ENCODE measurements around the gene WDR7. TPM values are rescaled to one million over a fixed set of nuclear protein-coding genes. Genes with fewer than 3 reads are reported as not detected.

WDR7 gene
- total and polyA plus RNA-seq, 3 experiments from 2014 or later = 20.5 to 21.9 (median 20.6) TPM

- H3K36me3 ChIP-seq (ENCODE audit: insufficient read depth, low read length) = no peaks in the 10 kb centered on the region
- no peak overlapping the region for H3K27ac Mint-ChIP-seq
- no peaks in the 10 kb centered on the region for H3K4me1 ChIP-seq (ENCODE audit: insufficient read depth, low read length)
- CTCF ChIA-PET = no interaction called here
- H3K36me3 Mint-ChIP-seq = peaks cover 6 to 22% (median 9%) of the 10 kb centered on the region in 3 donors
- no peak overlapping the region for H3K27ac ChIP-seq (ENCODE audit: low read depth, low read length)
- POLR2A ChIA-PET = no interaction called here
- no peaks in the 10 kb centered on the region for H3K27me3 ChIP-seq (ENCODE audit: insufficient read depth, low read length, poor library complexity, severe bottlenecking)
- H3K4me3 Mint-ChIP-seq = no peak overlapping the region
- H3K27me3 Mint-ChIP-seq = no peaks in the 10 kb centered on the region
- no peak for DNase-seq
- peaks cover 2 to 5% (median 4%) of the 10 kb centered on the region in 5 donors for H3K9me3 Mint-ChIP-seq
- H3K4me3 ChIP-seq (ENCODE audit: low read length) = no peak overlapping the region
- H3K4me1 Mint-ChIP-seq = no peaks in the 10 kb centered on the region
- H3K9me3 ChIP-seq (ENCODE audit: low read length) = no peaks in the 10 kb centered on the region
These were observed 192.1 kb downstream of the WDR7 start for GRCh38 chr18:56843241-56843640.

GRCh38 chr18:56844556-56844955 is 193.4 kb downstream of the WDR7 start:
- no peaks in the 10 kb centered on the region for H3K4me1 ChIP-seq (ENCODE audit: insufficient read depth, low read length)
- Mint-ChIP-seq H3K9me3 (peaks cover 2 to 11% (median 4%) of the 10 kb centered on the region in 5 donors), H3K36me3 (peaks cover 7 to 34% (median 15%) of the 10 kb centered on the region in 3 donors), H3K4me1 (peaks cover 0 to 5% (median 0%) of the 10 kb centered on the region in 3 donors), H3K27me3 (no peaks in the 10 kb centered on the region), H3K27ac (no peak overlapping the region), H3K4me3 (no peak overlapping the region)
- no peaks in the 10 kb centered on the region for H3K9me3 ChIP-seq (ENCODE audit: low read length)
- no peaks in the 10 kb centered on the region for H3K27me3 ChIP-seq (ENCODE audit: insufficient read depth, low read length, poor library complexity, severe bottlenecking)
- ChIA-PET CTCF (no interaction called here), POLR2A (no interaction called here)
- H3K4me3 ChIP-seq (ENCODE audit: low read length) = no peak overlapping the region
- H3K27ac ChIP-seq (ENCODE audit: low read depth, low read length) = no peak overlapping the region
- H3K36me3 ChIP-seq (ENCODE audit: insufficient read depth, low read length) = no peaks in the 10 kb centered on the region
- DNase-seq = no peak

- peaks cover 11 to 23% (median 14%) of the 10 kb centered on the region in 3 donors for H3K36me3 Mint-ChIP-seq
- Histone ChIP-seq H3K27me3 (ENCODE audit: insufficient read depth, low read length, poor library complexity, severe bottlenecking) (no peaks in the 10 kb centered on the region), H3K4me3 (ENCODE audit: low read length) (no peak overlapping the region), H3K9me3 (ENCODE audit: low read length) (no peaks in the 10 kb centered on the region), H3K27ac (ENCODE audit: low read depth, low read length) (no peak overlapping the region), H3K4me1 (ENCODE audit: insufficient read depth, low read length) (no peaks in the 10 kb centered on the region), H3K36me3 (ENCODE audit: insufficient read depth, low read length) (no peaks in the 10 kb centered on the region)
- no peaks in the 10 kb centered on the region for H3K27me3 Mint-ChIP-seq
- peaks cover 0 to 5% (median 4%) of the 10 kb centered on the region in 3 donors for H3K4me1 Mint-ChIP-seq
- H3K9me3 Mint-ChIP-seq = peaks cover 0 to 9% (median 3%) of the 10 kb centered on the region in 5 donors
- peak overlapping the region in 1 of 8 donors; percentile 42 for H3K27ac Mint-ChIP-seq
- no peak for DNase-seq
- ChIA-PET POLR2A (no interaction called here), CTCF (no interaction called here)
- no peak overlapping the region for H3K4me3 Mint-ChIP-seq
These were observed 200.6 kb downstream of the WDR7 start for GRCh38 chr18:56851774-56852173.

GRCh38 chr18:56853961-56854360 is 202.8 kb downstream of the WDR7 start:
- Histone ChIP-seq H3K27ac (ENCODE audit: low read depth, low read length) (no peak overlapping the region), H3K27me3 (ENCODE audit: insufficient read depth, low read length, poor library complexity, severe bottlenecking) (no peaks in the 10 kb centered on the region), H3K36me3 (ENCODE audit: insufficient read depth, low read length) (no peaks in the 10 kb centered on the region), H3K4me3 (ENCODE audit: low read length) (no peak overlapping the region), H3K9me3 (ENCODE audit: low read length) (no peaks in the 10 kb centered on the region), H3K4me1 (ENCODE audit: insufficient read depth, low read length) (no peaks in the 10 kb centered on the region)
- POLR2A ChIA-PET = no interaction called here
- CTCF ChIA-PET = no interaction called here
- Mint-ChIP-seq H3K27ac (no peak overlapping the region), H3K36me3 (peaks cover 9 to 13% (median 10%) of the 10 kb centered on the region in 3 donors), H3K9me3 (peaks cover 0 to 1% (median 0%) of the 10 kb centered on the region in 5 donors), H3K4me1 (peaks cover 0 to 4% (median 3%) of the 10 kb centered on the region in 3 donors), H3K27me3 (no peaks in the 10 kb centered on the region), H3K4me3 (no peak overlapping the region)
- DNase-seq = no peak

- H3K27me3 ChIP-seq (ENCODE audit: insufficient read depth, low read length, poor library complexity, severe bottlenecking) = no peaks in the 10 kb centered on the region
- ChIA-PET POLR2A (no interaction called here), CTCF (no interaction called here)
- H3K27ac ChIP-seq (ENCODE audit: low read depth, low read length) = no peak overlapping the region
- peaks cover 2 to 4% (median 4%) of the 10 kb centered on the region in 3 donors for H3K36me3 Mint-ChIP-seq
- no peak for DNase-seq
- H3K27me3 Mint-ChIP-seq = no peaks in the 10 kb centered on the region
- no peaks in the 10 kb centered on the region for H3K36me3 ChIP-seq (ENCODE audit: insufficient read depth, low read length)
- H3K9me3 ChIP-seq (ENCODE audit: low read length) = no peaks in the 10 kb centered on the region
- no peaks in the 10 kb centered on the region for H3K4me1 Mint-ChIP-seq
- H3K27ac Mint-ChIP-seq = no peak overlapping the region
- H3K4me3 ChIP-seq (ENCODE audit: low read length) = no peak overlapping the region
- H3K9me3 Mint-ChIP-seq = no peaks in the 10 kb centered on the region
- H3K4me3 Mint-ChIP-seq = no peak overlapping the region
- no peaks in the 10 kb centered on the region for H3K4me1 ChIP-seq (ENCODE audit: insufficient read depth, low read length)
These were observed 210.1 kb downstream of the WDR7 start for GRCh38 chr18:56861244-56861643.

- Histone ChIP-seq H3K4me3 (ENCODE audit: low read length) (no peak overlapping the region), H3K4me1 (ENCODE audit: insufficient read depth, low read length) (peaks cover 14% of the 10 kb centered on the region), H3K36me3 (ENCODE audit: insufficient read depth, low read length) (no peaks in the 10 kb centered on the region), H3K9me3 (ENCODE audit: low read length) (no peaks in the 10 kb centered on the region), H3K27ac (ENCODE audit: low read depth, low read length) (no peak overlapping the region), H3K27me3 (ENCODE audit: insufficient read depth, low read length, poor library complexity, severe bottlenecking) (no peaks in the 10 kb centered on the region)
- no peaks in the 10 kb centered on the region for H3K36me3 Mint-ChIP-seq
- peak in 2 of 5 donors; percentile 4 for DNase-seq
- H3K4me1 Mint-ChIP-seq = peaks cover 2 to 11% (median 3%) of the 10 kb centered on the region in 3 donors
- H3K27ac Mint-ChIP-seq = no peak overlapping the region
- ChIA-PET POLR2A (no interaction called here), CTCF (interaction anchor here (1.3 to 1.6 kb wide), 4 partner anchors 12 to 35 kb away, joined by 4 to 5 read pairs (median 5); no protein-coding TSS in a partner anchor)
- no peaks in the 10 kb centered on the region for H3K27me3 Mint-ChIP-seq
- H3K9me3 Mint-ChIP-seq = no peaks in the 10 kb centered on the region
- H3K4me3 Mint-ChIP-seq = no peak overlapping the region
These were observed 218.1 kb downstream of the WDR7 start for GRCh38 chr18:56869189-56869777.

- peaks cover 2 to 11% (median 3%) of the 10 kb centered on the region in 3 donors for H3K4me1 Mint-ChIP-seq
- Histone ChIP-seq H3K4me1 (ENCODE audit: insufficient read depth, low read length) (peaks cover 14% of the 10 kb centered on the region), H3K4me3 (ENCODE audit: low read length) (no peak overlapping the region), H3K27me3 (ENCODE audit: insufficient read depth, low read length, poor library complexity, severe bottlenecking) (no peaks in the 10 kb centered on the region), H3K27ac (ENCODE audit: low read depth, low read length) (no peak overlapping the region), H3K9me3 (ENCODE audit: low read length) (no peaks in the 10 kb centered on the region), H3K36me3 (ENCODE audit: insufficient read depth, low read length) (no peaks in the 10 kb centered on the region)
- H3K9me3 Mint-ChIP-seq = no peaks in the 10 kb centered on the region
- no peak for DNase-seq
- peaks cover 0 to 4% (median 0%) of the 10 kb centered on the region in 3 donors for H3K36me3 Mint-ChIP-seq
- POLR2A ChIA-PET = no interaction called here
- CTCF ChIA-PET = no interaction called here
- no peak overlapping the region for H3K4me3 Mint-ChIP-seq
- no peaks in the 10 kb centered on the region for H3K27me3 Mint-ChIP-seq
- no peak overlapping the region for H3K27ac Mint-ChIP-seq
These were observed 219.8 kb downstream of the WDR7 start for GRCh38 chr18:56870982-56871381.

GRCh38 chr18:56872140-56872539 is 221.0 kb downstream of the WDR7 start:
- no peak overlapping the region for H3K4me3 Mint-ChIP-seq
- no peak overlapping the region for H3K4me3 ChIP-seq (ENCODE audit: low read length)
- peaks cover 0 to 4% (median 4%) of the 10 kb centered on the region in 3 donors for H3K36me3 Mint-ChIP-seq
- no peaks in the 10 kb centered on the region for H3K27me3 ChIP-seq (ENCODE audit: insufficient read depth, low read length, poor library complexity, severe bottlenecking)
- H3K27ac ChIP-seq (ENCODE audit: low read depth, low read length) = no peak overlapping the region
- ChIA-PET CTCF (no interaction called here), POLR2A (no interaction called here)
- no peaks in the 10 kb centered on the region for H3K27me3 Mint-ChIP-seq
- DNase-seq = no peak
- no peaks in the 10 kb centered on the region for H3K9me3 Mint-ChIP-seq
- no peaks in the 10 kb centered on the region for H3K9me3 ChIP-seq (ENCODE audit: low read length)
- H3K4me1 ChIP-seq (ENCODE audit: insufficient read depth, low read length) = peaks cover 14% of the 10 kb centered on the region
- H3K4me1 Mint-ChIP-seq = peaks cover 2 to 11% (median 3%) of the 10 kb centered on the region in 3 donors
- H3K27ac Mint-ChIP-seq = no peak overlapping the region
- no peaks in the 10 kb centered on the region for H3K36me3 ChIP-seq (ENCODE audit: insufficient read depth, low read length)
